HG03442 (cell line): Measurements from ENCODE around the gene FOXS1.
A peak's percentile ranks its signal among the peaks of the same experiment; 100 is the strongest.

Experiments
- ATAC-seq: cut with Tn5 transposase; IDR thresholded peaks from one replicate; pipeline ENCODE4 v1.9.1; 2021; ENCODE audit warnings: mild to moderate bottlenecking, moderate library complexity; ENCODE audit not compliant: unreplicated experiment

The FOXS1 gene

GRCh38 chr20:31845300-31845863 lies at the start of gene FOXS1:
Gene FOXS1 (minus strand): TSS chr20:31845604. CDS start chr20:31845542, 62 bp downstream.
- no peak for ATAC-seq

GRCh38 chr20:31890646-31891045 lies 45.2 kb upstream of the FOXS1 start:
- no peak for ATAC-seq

- ATAC-seq = no peak
Measured at GRCh38 chr20:31883829-31884228, 38.4 kb upstream of the FOXS1 start.

- ATAC-seq = no peak
Measured at GRCh38 chr20:31881945-31882344, 36.5 kb upstream of the FOXS1 start.

GRCh38 chr20:31879143-31879987 lies 34.0 kb upstream of the FOXS1 start:
- ATAC-seq = peak; percentile 91

- no peak for ATAC-seq
Measured at GRCh38 chr20:31877684-31878083, 32.3 kb upstream of the FOXS1 start.

GRCh38 chr20:31875671-31876070 lies 30.3 kb upstream of the FOXS1 start:
- no peak for ATAC-seq

- ATAC-seq = no peak
Measured at GRCh38 chr20:31872406-31872805, 27.0 kb upstream of the FOXS1 start.

GRCh38 chr20:31871618-31871954 lies 26.2 kb upstream of the FOXS1 start:
- no peak for ATAC-seq

GRCh38 chr20:31870726-31871617 lies 25.6 kb upstream of the FOXS1 start:
- ATAC-seq = no peak

GRCh38 chr20:31869942-31870725 lies 24.7 kb upstream of the FOXS1 start, which contains the start of the genes DUSP15 and TTLL9:
Gene DUSP15 (minus strand): TSS chr20:31870527. CDS start chr20:31870337, 190 bp downstream.
Gene TTLL9 (plus strand): TSS chr20:31870634. CDS start chr20:31871127, 493 bp downstream.
- ATAC-seq = no peak

- ATAC-seq = no peak
Measured at GRCh38 chr20:31869673-31869941, 24.2 kb upstream of the FOXS1 start.

- no peak for ATAC-seq
Measured at GRCh38 chr20:31868853-31869672, 23.7 kb upstream of the FOXS1 start.

GRCh38 chr20:31866221-31866620 lies 20.8 kb upstream of the FOXS1 start:
- no peak for ATAC-seq

GRCh38 chr20:31864521-31865400 lies 19.4 kb upstream of the FOXS1 start:
- ATAC-seq = no peak

- ATAC-seq = no peak
Measured at GRCh38 chr20:31863296-31864085, 18.1 kb upstream of the FOXS1 start.

GRCh38 chr20:31862506-31862905 lies 17.1 kb upstream of the FOXS1 start:
- no peak for ATAC-seq

- ATAC-seq = no peak
Measured at GRCh38 chr20:31862157-31862470, 16.7 kb upstream of the FOXS1 start.
